ENCODE results near the gene BBX.
"Not testable (repeated sequence)": the region's sequence is repeated elsewhere in the genome, so short reads cannot be mapped to it uniquely, and the experiment has no call there.

BBX gene

DNA sequence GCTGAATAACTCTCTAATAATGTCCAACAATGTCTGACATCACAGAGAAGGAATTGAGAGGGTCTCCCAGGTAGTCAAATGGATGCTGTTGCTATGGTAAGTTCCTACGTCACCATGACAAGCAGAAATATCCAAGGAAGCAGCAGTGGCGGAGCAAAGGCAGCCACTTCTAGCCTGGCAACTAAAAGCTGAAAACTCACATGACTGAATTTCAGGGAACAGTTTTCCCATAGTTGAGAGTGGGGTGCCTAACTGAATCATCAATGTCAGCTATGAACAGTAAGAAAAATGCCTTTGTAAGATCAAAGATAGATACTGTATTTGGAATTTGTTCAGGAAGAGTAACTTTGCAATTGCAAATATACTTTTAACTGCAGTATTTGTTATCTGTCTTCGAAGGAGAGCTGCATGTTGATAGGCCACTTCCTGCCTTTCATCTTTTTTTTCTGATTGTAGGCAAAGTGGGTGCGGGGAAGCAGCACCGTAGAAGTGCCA is 161.7 kb downstream of the BBX start:
- no peak for DNase-seq (ENCODE audit: low read depth in 3 of 3)

DNA sequence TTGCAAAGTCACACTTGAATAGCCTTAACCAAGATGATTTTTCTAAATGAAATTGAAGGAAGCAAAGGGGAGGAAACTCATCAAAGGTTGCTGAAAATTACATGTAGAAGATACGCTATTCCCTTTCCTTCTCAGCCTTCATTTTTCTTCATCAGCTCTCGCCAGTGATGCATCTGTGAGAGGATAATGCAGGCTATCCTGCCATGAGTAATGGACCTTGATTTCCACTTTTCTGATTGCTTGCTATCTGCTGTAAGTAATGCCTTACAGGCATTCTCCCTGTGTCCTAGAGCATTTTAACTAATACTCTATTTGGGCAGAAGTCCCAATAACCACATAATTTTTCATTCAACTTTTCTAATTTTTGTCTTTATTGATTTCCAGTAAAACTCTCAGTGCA is 162.6 kb downstream of the BBX start:
- DNase-seq (ENCODE audit: low read depth in 3 of 3): no peak

DNA sequence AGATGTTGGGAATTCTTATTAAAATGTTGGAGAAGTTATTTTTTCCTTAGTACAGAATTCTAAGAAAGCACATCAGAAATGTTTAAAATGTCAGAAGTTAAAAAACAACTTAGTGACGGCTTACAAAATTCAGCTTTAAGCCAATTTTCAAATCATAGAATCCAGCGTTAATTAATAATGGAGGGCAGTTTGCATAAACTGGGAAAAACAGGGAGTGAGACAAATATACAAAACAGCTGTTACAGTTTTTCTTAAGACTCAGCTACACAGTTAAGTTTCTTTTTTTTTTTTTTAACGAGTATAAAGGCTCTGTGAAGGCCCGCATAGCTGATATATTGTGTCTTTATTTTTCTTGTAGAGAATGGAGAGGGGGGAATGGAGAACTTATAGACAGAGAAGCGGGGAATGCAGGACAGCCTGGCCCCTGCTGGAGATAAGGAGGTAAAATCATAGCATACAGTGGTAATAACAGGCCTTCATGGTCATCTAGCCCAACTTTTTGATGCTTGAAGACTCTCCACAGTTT is 164.4 kb downstream of the BBX start:
- no peak for DNase-seq (ENCODE audit: low read depth in 3 of 3)

DNA sequence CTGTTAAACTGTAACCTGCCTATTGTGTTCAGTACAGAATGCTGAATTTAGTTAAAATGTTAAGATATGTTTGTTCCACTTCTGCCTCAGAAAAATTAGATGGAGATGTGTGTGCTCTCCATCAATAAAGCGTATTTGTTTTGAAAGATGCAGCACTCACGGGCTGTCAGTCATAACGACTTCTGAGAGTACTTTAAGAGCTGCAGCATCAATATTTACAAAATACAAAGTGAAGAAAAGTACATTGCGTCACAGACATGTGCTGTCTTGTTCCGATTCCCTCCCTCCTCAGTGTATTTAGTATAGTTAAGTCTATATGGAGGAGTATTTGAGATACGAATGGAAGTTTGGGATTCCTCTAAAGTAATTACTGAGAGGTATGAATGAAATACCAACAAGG is 166.6 kb downstream of the BBX start:
- no peak for DNase-seq (ENCODE audit: low read depth in 3 of 3)

DNA sequence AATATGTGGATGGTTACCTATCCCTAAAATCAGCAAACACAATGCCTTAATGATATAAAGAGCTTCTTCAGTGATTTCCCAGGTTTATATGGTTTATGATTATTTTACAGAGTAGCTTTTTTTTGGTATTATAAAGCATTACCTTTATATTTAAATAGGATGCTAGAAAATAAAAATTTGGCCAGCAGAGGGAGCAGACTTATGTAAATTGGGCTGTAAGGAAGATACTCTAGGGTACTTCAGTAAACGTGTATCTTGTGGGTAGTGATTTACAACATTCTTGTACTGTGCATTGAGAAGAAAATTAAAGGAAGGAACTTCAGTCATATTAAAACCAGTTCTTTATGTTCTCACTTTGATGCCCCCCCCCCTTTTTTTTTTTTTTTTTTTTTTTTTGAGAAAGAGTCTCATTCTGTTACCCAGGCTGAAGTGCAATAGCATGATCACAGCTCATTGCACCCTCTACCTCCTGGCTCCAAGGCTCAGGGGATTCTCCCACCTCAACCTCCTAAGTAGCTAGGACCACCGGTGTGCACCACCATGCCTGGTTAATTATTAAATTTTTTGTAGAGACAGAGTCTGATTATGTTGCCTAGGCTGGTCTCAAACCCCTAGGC is 167.9 kb downstream of the BBX start:
- DNase-seq (ENCODE audit: low read depth in 3 of 3): no peak

DNA sequence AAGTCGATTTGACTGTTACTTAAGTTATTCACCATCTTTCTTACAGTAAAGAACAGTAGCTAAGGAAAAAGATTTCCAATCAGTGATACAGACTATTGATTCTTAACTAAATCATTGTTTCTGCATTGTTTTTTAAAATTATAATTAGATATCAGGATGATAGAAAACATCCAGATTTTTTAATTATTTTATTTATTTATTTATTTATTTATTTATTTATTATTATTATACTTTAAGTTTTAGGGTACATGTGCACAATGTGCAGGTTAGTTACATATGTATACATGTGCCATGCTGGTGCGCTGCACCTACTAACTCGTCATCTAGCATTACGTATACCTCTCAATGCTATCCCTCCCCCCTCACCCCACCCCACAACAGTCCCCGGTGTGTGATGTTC is 169.2 kb downstream of the BBX start:
- not testable (repeated sequence) for DNase-seq (ENCODE audit: low read depth in 3 of 3)

DNA sequence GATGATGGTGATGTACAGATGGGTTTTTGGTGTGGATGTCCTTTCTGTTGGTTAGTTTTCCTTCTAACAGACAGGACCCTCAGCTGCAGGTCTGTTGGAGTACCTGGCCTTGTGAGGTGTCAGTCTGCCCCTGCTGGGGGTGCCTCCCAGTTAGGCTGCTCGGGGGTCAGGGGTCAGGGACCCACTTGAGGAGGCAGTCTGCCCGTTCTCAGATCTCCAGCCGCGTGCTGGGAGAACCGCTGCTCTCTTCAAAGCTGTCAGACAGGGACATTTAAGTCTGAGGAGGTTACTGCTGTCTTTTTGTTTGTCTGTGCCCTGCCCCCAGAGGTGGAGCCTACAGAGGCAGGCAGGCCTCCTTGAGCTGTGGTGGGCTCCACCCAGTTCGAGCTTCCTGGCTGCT is 174.6 kb downstream of the BBX start:
- not testable (repeated sequence) for DNase-seq (ENCODE audit: low read depth in 3 of 3)

DNA sequence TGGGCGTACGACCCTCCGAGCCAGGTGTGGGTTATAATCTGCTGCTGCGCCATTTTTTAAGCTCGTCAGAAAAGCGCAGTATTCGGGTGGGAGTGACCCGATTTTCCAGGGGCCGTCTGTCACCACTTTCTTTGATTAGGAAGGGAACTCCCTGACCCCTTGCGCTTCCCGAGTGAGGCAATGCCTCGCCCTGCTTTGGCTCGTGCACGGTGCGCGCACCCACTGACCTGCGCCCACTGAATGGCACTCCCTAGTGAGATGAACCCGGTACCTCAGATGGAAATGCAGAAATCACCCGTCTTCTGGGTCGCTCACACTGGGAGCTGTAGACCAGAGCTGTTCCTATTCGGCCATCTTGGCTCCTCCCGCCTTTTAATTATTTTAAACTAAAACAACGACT is 175.1 kb downstream of the BBX start:
- not testable (repeated sequence) for DNase-seq (ENCODE audit: low read depth in 3 of 3)

DNA sequence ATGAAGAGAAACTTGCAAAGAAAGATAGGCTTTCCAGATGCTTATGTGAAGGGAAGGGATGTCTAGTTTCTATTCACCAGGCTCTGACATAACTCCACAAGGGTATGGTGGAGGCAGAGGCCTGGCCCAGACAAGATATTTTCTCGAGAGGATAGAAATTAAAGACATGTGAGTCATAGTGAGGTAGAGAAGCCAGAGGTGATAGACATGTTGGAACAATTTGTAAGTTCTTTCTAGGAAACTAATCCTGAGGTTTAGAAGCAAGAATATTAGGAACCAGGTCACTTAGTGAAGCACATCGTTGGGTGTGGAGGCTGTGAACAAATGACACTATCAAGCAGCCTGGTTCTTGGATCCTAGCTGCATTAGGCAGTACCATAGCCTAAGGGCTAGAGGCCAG is 176.9 kb downstream of the BBX start:
- no peak for DNase-seq (ENCODE audit: low read depth in 3 of 3)

DNA sequence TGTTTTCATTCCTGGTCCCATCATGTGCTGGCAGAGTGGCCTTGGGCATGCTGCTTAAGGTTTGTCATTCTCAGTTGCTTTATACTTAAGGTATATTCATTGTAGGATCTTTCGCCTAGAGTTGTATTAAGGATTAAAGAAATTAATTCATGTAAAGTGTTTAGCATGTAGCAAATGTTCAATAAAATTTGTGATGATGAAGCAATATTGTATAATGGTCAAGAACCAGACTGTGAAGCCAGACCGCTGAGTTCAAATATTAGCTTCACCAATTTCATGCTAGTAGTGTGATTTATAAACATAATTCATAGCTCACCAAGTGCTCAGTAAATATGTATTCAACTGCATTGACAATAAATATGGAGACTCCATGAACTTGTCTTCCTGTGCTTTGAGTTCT is 178.5 kb downstream of the BBX start:
- no peak for DNase-seq (ENCODE audit: low read depth in 3 of 3)

DNA sequence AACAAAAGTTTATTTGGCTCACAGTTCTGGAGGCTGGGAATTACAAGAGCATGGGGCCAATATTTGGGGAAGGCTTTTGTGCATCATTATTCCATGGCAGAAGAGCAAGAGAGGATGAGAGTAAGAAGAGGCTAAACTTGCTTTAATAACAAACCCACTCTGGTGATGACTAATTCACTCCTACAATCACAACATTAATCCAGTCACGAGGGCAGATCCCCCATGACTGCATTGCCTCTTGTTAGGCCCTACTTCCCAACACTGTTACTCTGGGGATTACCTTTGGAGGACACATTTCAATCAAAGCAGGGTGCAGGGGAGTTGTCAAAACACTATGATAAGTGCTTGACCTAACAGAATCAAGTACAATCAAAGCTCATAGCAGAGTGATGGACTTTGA is 181.7 kb downstream of the BBX start:
- DNase-seq (ENCODE audit: low read depth in 3 of 3): no peak

DNA sequence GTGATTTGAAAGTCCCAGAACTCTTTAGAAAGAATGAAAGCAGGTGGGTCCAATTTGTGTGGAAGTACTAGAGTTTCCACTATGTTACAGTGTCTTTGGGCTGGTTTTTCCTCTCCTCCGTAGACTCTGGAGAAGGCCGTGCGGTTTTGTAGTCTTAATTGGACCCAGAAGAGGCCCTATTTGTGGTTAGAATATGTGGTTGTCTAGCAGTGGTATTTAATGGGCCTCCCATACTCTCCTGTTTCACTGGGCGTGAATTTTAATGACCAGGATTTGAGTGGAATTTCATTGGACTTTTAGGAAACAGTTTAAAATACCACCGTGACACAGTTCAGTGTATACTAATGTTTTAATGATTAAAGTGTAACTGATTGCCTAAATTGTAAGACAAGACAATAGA is 182.3 kb downstream of the BBX start:
- DNase-seq (ENCODE audit: low read depth in 3 of 3): no peak

DNA sequence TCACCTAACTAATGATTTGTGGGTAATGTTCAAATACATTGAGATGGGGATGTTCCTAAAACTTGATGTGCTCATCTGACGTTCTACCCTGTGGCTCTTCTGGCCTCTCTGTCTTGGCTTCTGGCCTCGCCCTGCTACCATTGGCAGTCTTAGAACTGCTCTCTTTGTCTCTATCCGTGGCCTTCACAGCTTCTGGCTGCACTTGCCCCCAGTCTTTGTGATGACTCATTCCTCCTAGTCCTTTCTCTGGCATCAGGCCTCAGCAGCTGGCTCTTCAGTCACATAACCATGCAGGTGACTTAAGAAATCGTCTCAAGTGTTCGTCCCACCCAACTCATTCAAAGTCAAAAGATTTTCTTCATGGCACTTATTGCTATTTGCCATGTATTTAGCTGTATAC is 188.1 kb downstream of the BBX start:
- DNase-seq (ENCODE audit: low read depth in 3 of 3): no peak

DNA sequence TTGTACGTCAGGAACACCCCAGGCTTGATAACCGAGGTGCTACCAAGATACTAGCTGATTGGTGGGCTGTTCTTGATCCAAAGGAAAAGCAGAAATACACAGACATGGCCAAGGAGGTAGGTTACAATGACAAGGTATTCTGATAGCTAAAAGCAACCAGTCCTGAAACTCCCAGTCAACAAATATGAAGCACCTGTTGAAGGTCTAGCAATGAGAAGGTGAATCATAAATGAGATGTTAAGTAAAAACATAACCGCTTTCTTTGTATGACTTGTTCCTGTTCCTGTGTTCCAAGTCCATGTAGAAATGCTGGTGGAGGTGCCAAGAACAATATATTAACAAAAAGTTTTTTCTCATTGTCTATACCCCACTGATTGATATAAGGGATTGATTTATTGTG is 194.0 kb downstream of the BBX start:
- DNase-seq (ENCODE audit: low read depth in 3 of 3): no peak

DNA sequence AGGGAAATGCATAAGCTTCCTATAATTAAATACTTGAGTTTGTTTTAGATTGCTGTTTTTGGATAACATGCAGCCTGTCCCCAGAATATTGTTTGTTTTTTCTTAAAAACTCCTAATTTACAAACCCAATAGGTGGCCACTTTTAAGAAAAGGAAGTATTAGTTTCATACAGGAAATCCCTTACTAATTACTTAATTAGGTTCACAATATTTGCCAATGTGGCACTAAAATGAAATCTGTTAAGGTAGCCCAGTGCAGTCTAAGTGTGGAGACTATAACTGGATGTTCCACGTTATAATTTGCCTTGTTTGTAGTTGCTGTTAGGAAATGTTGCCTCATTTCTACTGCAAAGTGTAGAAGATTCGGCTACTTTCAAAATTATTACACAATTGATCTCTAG is 195.8 kb downstream of the BBX start:
- no peak for DNase-seq (ENCODE audit: low read depth in 3 of 3)

DNA sequence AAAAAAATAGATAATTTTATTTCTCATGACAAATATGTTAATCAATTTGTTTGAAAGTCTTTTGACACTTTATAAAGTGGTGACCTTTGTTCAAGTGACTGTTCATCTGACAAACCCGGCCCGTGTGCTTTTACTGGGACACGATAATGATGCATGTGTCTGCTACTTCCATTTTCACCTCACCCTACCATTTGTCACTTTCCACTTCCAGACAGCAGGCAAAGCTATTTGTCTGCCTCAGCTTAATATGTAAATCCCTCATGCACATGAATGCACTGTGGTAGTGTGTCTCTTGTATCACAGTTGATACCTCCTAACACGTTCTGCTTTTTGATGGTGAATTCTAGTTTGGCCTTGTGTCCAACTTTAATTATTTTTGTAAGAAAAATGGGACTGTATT is 204.3 kb downstream of the BBX start:
- DNase-seq (ENCODE audit: low read depth in 3 of 3): no peak

DNA sequence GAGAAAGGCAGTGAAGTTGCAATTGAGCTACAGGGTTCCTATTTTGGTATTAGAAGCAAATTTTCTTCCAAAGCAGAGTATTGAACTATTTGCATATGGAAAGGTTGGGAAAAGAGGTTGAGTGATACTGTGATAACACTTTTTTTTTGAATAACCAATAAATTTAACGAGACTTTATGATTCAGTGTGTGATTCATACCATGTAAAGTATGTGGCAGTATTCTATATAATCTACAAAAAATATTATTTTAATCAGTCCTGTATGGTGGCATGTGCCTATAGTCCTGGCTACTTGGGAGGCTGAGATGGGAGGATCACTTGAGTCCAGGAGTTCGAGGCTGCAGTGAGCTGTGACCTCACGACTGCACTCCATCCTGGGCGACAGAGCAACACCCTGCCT is 206.9 kb downstream of the BBX start:
- DNase-seq (ENCODE audit: low read depth in 3 of 3): no peak

DNA sequence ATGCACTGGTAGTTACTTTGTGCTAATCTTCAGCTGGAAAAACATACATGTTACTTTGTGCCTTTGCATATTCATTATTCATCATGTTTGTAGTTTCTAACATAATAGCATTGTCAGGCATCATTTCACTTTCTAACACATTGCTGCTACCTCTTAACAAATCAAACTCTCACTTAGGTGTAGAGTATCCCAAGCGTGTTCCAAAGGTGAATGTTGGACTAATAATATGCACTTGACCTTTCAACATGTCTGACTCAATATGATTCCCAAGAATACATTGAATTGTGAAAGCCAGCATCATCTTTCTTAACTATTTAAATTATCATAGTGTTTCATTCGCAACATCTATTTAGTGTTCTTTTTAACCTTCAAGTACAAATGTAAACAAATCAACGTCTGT is 211.6 kb downstream of the BBX start:
- DNase-seq (ENCODE audit: low read depth in 3 of 3): no peak

DNA sequence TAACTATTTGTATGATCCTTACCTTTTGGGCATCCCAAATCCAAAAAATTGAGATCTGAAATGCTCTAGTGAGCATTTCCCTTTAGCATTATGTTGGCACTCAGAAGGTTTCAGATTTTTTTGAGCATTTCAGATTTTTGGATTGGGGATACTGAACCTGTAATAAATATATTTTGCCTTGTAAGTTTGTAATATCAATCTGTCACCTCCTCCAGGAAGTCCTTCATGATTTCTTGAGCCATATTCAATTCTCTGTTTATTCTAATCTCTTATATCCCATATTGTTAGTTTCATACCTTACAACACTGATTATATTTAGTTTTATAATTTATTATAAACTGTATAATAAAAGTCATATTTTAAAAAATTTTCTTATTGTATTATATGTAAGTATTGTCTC is 215.2 kb downstream of the BBX start:
- DNase-seq (ENCODE audit: low read depth in 3 of 3): no peak

DNA sequence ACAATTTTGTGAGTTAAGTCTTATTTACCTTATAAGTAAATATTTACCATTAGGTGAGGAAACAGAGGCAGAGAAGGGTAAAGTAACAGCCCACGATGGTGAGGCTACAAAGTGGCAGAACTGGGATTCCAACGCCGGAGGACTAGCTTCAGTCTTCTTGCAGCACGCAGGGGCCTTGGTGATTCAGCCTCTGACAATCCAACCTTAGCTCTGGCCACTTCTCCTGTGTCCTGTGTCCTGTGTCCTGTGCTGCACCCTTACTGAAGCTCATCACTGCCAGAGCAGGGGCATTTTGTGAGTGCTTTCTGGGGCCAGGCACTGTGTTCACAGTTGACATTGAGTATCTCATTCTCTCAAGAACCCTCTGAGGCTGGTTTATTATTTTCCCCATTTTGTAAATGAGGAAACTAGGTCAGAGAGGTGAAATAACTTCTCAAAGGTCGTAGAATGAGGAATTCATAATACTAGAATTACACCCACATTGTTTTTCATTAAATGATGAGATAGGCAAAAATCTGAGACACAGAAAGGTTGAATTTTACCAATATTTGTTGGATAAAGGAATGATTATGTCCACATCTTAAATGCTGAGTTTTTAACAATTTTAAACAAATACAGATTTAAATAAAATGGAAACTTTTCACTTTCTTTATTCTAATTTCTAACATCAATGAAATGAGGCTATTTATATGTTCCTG is 215.9 kb downstream of the BBX start:
- DNase-seq (ENCODE audit: low read depth in 3 of 3): no peak

DNA sequence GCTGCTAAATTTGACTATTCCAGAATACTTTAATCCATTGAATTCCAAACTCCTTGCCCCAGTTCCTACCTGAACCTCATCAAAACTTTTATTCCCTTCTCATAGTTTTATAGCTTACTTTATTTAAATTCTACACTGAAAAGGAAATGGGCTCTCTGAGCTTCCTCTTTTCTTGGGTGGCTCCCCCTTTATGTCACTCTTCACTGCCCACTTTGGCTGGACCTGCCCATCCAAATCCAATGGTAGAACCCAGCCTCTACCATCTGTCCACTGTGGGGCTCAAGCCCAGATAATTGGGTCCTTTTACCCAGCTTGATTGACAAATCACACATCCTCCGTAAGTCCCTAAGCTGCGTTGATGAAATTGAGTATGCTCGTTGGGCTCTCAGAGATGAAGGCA is 216.5 kb downstream of the BBX start:
- no peak for DNase-seq (ENCODE audit: low read depth in 3 of 3)

DNA sequence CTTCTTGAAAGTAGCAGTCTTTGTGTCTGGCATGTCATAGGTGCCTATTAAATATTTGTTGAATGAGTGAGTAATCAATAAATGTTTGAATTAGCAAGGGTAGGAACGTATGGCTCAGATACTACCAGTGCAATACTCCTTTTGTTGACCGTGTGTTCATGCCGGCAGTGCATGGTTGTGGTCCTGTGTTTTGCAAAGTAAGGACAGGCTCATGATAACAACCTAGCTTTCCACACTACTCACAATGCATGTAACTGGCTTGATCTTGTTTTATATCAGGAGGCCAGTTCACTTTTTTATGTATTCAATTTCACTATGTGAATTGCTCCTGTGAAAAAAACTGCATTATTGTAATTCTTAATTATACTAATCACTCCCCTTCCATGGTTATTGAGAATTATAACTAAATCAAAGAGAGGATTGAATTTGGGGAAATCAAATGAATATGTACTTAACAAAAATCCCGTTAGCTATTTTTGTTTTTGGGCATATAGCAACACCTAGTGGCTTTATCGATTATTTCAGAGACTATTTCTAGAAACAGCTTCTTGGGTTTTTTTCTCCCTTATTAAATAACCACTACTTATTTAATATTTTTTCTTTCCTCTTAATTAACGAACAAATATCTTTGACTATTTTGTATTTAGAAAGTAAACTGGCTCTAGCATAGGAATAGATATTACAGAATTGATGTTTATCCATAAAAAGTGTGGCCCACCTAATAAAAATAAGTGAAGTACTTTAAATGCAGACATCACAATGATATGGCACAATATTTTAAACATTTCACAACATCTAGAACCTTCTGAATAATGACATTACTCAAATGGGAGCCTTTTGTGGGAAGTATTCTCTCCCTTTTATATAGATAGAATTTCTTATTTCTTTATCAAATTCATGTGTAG is 218.5 kb downstream of the BBX start:
- DNase-seq (ENCODE audit: low read depth in 3 of 3): no peak

DNA sequence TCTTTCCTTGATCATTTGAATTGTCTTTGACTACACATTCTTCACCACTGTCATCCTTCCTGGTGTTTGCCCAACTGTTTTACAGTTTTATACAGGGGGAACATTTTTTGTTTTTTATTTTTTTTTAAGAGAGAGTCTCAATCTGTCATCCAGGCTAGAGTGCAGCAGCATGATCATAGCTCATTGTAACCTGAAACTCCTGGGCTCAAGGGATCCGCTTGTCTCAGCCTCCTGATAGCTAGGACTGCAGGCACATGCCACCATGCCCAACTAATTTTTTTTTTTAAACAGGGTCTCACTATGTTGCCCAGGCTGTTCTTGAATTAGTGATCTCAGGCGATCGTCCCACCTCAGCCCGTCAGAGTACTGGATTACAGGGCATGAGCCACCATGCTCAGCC is 222.6 kb downstream of the BBX start:
- no peak for DNase-seq (ENCODE audit: low read depth in 3 of 3)
